OCI-LY7 (cell line): ENCODE data around the gene SERINC3. TPM values are rescaled to one million over a fixed set of nuclear protein-coding genes. Genes with fewer than 3 reads are reported as not detected.
A peak's percentile ranks its signal among the peaks of the same experiment; 100 is the strongest.

Experiments used
- BruUV-seq: library from RNA; stranded (reverse); fragments of 400-500 nt; replicated peaks from 2 replicates; lab custom pipeline; 2021; lab: Mats Ljungman, UMichigan
- CTCF ChIA-PET: fragments of 300-600 bp; sonication (Branson Sonifier 250); formaldehyde crosslinking; loops from one replicate; lab custom pipeline; 2022; ENCODE audit warnings: antibody characterized with exemption; ENCODE audit not compliant: unreplicated experiment; lab: Charles Lee
- POLR2A ChIA-PET: fragments of 300-600 bp; sonication (Branson Sonifier 250); formaldehyde crosslinking; loops from one replicate; lab custom pipeline; 2022; ENCODE audit warnings: antibody characterized with exemption; lab: Charles Lee
- DNase-seq: peaks from one replicate; pipeline ENCODE4 v3.0.0-alpha.2; 2015; ENCODE audit warnings: low spot score
- H2AFZ ChIP-seq: fragments of 200-600 bp; sonication (generic), shearing (Covaris generic); 2 replicates; pipeline ENCODE4 v1.6.1; 2014; ENCODE audit warnings: mild to moderate bottlenecking, antibody characterized with exemption, low read length, moderate library complexity
- H3K27ac ChIP-seq: fragments of 200-600 bp; sonication (generic); 2 replicates; pipeline ENCODE4 v1.5.1; 2014; ENCODE audit warnings: mixed run types, low read depth, mild to moderate bottlenecking, moderate library complexity, low read length, inconsistent platforms; ENCODE audit not compliant: poor library complexity, severe bottlenecking
- H3K36me3 ChIP-seq: fragments of 200-600 bp; sonication (generic); 2 replicates; pipeline ENCODE4 v1.6.1; 2014; ENCODE audit warnings: mild to moderate bottlenecking, antibody characterized with exemption, low read length, moderate library complexity, mixed read lengths; ENCODE audit not compliant: insufficient read depth
- H3K4me1 ChIP-seq: fragments of 200-600 bp; sonication (generic); 2 replicates; pipeline ENCODE4 v1.5.1; 2014; ENCODE audit warnings: mild to moderate bottlenecking, low read length; ENCODE audit not compliant: insufficient read depth, poor library complexity, severe bottlenecking
- H3K4me2 ChIP-seq: fragments of 200-600 bp; sonication (generic); 2 replicates; pipeline ENCODE4 v1.6.1; 2014; ENCODE audit warnings: mild to moderate bottlenecking, low read length
- H3K4me3 ChIP-seq: fragments of 200-600 bp; sonication (generic); 2 replicates; pipeline ENCODE4 v1.5.1; 2014; ENCODE audit warnings: mild to moderate bottlenecking, low read depth, low read length; ENCODE audit not compliant: poor library complexity, severe bottlenecking
- H3K79me2 ChIP-seq: fragments of 200-600 bp; sonication (generic); 2 replicates; pipeline ENCODE4 v1.6.1; 2016; ENCODE audit warnings: low read depth, mild to moderate bottlenecking, low read length, moderate library complexity, mixed read lengths; ENCODE audit not compliant: insufficient read depth
- H3K9me2 ChIP-seq: fragments of 200-600 bp; sonication (generic); 2 replicates; pipeline ENCODE4 v1.6.1; 2016; ENCODE audit warnings: mild to moderate bottlenecking, low read length, mixed read lengths; ENCODE audit not compliant: insufficient read depth
- H3K9me3 ChIP-seq: fragments of 200-600 bp; sonication (generic); 2 replicates; pipeline ENCODE4 v1.6.1; 2014; ENCODE audit warnings: mild to moderate bottlenecking, mixed run types, low read length, mixed read lengths
- H4K20me1 ChIP-seq: fragments of 200-600 bp; sonication (generic); 2 replicates; pipeline ENCODE4 v1.6.1; 2014; ENCODE audit warnings: mild to moderate bottlenecking, antibody characterized with exemption, low read length, moderate library complexity, mixed read lengths; ENCODE audit not compliant: insufficient read depth
- EZH2phosphoT487 ChIP-seq: fragments of 200-600 bp; sonication (generic); IDR thresholded peaks from 2 replicates; pipeline ENCODE4 v1.6.1; 2018; ENCODE audit warnings: low read depth, borderline replicate concordance, mild to moderate bottlenecking, mixed run types, antibody characterized with exemption, low read length, moderate library complexity, mixed read lengths
- intact Hi-C: fragments of 100-400 bp; cut with micrococcal nuclease; formaldehyde crosslinking; loops from one replicate; pipeline ENCODE4 v1.10.0; 2022; ENCODE audit not compliant: unreplicated experiment
- total RNA-seq, 2 experiments: library from RNA; depleted of rRNA in 1 of 2; stranded (reverse); fragments of >200 nt in 1 of 2; shearing (Covaris generic) in 1 of 2; gene quantifications; 2 replicates each; pipeline ENCODE4 v1.2.3, GENCODE V29; 2014 to 2022
- TF ChIP-seq, protein P1 (sequence below): fragments of 200-600 bp; sonication (generic); conservative IDR thresholded peaks from 2 replicates; pipeline ENCODE4 v1.5.1; 2014; ENCODE audit warnings: mild to moderate bottlenecking, antibody characterized with exemption, low read length, moderate library complexity, mixed read lengths

Gene SERINC3
- total RNA-seq, 2 experiments from 2014 or later = 24.4 to 55.4 TPM

DNA sequence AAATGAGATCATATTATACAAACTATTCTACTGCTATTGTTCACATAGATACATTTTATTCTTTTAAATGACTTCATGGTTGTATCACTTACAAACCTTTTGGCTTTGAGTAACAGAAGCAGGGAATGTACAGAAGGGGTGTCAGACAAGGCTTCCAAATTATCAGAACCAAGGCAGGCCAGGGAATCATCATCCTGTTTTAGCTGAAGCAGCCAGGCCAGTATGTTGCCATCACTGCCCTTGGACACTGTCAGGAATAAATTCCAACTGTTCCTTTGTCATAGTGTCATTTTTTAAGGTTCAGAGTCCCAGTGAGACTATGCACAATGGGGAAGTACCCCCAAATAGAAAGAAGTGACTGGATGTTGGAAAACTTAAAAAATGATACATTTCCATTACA lies 37.4 kb upstream of the SERINC3 start:
- no peaks in the 10 kb centered on the region for H3K9me2 ChIP-seq
- H2AFZ ChIP-seq = no peak overlapping the region
- no TSS peak for BruUV-seq
- no peak overlapping the region for H3K27ac ChIP-seq
- ChIA-PET POLR2A (interaction anchor here (1.4 to 2.2 kb wide), 2 partner anchors 10 to 14 kb away, joined by 4 to 6 read pairs; no protein-coding TSS in a partner anchor), CTCF (no interaction called here)
- H3K79me2 ChIP-seq = no peaks in the 10 kb centered on the region
- H4K20me1 ChIP-seq = no peaks in the 10 kb centered on the region
- no peak for DNase-seq
- intact Hi-C loops = no loop called here
- no peak overlapping the region for H3K4me3 ChIP-seq
- peaks cover 10% of the 10 kb centered on the region for H3K4me1 ChIP-seq
- TF ChIP-seq EZH2phosphoT487 = no peak
- TF ChIP-seq, protein P1, sequence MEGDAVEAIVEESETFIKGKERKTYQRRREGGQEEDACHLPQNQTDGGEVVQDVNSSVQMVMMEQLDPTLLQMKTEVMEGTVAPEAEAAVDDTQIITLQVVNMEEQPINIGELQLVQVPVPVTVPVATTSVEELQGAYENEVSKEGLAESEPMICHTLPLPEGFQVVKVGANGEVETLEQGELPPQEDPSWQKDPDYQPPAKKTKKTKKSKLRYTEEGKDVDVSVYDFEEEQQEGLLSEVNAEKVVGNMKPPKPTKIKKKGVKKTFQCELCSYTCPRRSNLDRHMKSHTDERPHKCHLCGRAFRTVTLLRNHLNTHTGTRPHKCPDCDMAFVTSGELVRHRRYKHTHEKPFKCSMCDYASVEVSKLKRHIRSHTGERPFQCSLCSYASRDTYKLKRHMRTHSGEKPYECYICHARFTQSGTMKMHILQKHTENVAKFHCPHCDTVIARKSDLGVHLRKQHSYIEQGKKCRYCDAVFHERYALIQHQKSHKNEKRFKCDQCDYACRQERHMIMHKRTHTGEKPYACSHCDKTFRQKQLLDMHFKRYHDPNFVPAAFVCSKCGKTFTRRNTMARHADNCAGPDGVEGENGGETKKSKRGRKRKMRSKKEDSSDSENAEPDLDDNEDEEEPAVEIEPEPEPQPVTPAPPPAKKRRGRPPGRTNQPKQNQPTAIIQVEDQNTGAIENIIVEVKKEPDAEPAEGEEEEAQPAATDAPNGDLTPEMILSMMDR = no peak
- H3K9me3 ChIP-seq = no peaks in the 10 kb centered on the region
- no peaks in the 10 kb centered on the region for H3K36me3 ChIP-seq
- no peak overlapping the region for H3K4me2 ChIP-seq

DNA sequence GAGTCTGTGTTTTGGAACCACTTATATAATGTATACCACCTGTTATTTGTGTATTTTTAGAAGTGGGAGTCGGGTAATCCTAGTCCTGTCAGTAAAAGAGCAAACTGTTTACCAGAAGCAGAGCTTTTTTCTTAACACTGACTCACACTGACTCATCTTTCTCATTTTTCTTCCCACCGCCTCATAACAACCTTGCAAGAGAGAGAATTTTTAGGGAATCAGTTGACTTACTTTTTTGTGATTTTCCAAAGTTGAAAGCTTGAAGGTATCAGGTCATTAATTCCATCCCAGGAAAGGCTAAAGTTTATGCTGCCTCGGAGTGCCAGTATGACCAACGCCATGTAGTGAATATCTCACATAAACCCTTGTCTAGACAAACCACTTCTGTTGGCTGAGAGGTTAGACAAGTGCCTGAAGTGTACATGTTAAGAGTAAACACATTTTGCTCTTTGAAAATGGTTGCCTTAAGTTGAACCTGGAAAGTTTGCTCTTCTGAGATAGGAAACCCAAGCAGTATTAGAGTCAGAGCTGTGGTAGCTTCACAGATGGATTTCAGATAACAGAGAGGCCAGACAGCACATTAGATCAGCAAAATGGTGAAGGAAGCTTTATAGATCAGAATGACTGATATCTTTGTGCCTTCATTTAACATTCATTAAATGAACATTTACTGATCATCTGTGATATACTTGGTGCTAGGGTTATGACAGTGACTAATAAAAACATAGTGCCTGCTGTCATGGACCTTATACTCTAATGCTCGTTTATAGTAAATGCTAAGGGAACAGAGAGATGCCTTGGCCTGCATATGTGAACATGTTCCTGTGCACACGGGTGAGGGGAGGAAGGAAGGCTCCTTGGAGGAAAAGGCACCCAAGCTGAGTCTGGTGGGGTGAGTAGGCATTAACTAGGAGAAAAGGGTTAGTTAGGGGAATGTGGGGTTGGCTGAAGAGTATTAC lies 31.4 kb upstream of the SERINC3 start:
- H3K79me2 ChIP-seq = no peaks in the 10 kb centered on the region
- BruUV-seq = no TSS peak
- intact Hi-C loops = no loop called here
- H3K4me1 ChIP-seq = peaks cover 16% of the 10 kb centered on the region
- no peaks in the 10 kb centered on the region for H3K9me2 ChIP-seq
- no peaks in the 10 kb centered on the region for H4K20me1 ChIP-seq
- H2AFZ ChIP-seq = peak overlapping the region; percentile 24
- peak overlapping the region; percentile 15; the same call in 1 of the 2 replicates for H3K4me2 ChIP-seq
- no peaks in the 10 kb centered on the region for H3K36me3 ChIP-seq
- H3K4me3 ChIP-seq = no peak overlapping the region
- no peak for DNase-seq
- TF ChIP-seq, protein P1 = no peak
- no peak for TF ChIP-seq EZH2phosphoT487
- POLR2A ChIA-PET = interaction anchor here (1.1 kb wide), 1 partner anchor 11 kb away, joined by 3 read pairs; no protein-coding TSS in a partner anchor
- no peak overlapping the region for H3K27ac ChIP-seq
- no peaks in the 10 kb centered on the region for H3K9me3 ChIP-seq
- CTCF ChIA-PET = no interaction called here

DNA sequence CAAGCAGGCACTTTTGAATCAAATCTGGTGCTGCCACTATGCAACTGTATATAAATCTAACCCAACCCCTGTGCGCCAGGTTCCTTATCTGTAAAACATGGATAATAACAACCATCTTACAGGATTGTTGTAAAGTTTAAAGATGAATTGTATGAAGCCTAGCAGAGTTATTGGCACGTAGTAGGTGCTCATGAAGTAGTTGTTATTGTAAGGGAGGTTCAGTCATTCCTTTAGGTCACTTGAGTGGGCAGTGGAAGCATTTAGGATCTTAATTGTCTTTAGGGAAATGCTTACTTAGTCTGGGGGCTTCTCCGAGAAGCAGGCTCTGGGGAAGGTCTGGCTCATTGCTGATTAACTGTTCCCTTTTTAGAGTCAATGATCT lies 30.7 kb upstream of the SERINC3 start:
- ChIA-PET CTCF (no interaction called here), POLR2A (no interaction called here)
- Histone ChIP-seq H3K79me2 (no peaks in the 10 kb centered on the region), H2AFZ (peak overlapping the region; percentile 24), H4K20me1 (no peaks in the 10 kb centered on the region), H3K4me1 (peaks cover 16% of the 10 kb centered on the region), H3K27ac (no peak overlapping the region), H3K9me3 (no peaks in the 10 kb centered on the region), H3K4me2 (peak overlapping the region; percentile 15; the same call in 1 of the 2 replicates), H3K9me2 (no peaks in the 10 kb centered on the region), H3K36me3 (no peaks in the 10 kb centered on the region), H3K4me3 (no peak overlapping the region)
- intact Hi-C loops = no loop called here
- no TSS peak for BruUV-seq
- no peak for DNase-seq
- TF ChIP-seq EZH2phosphoT487 = no peak
- TF ChIP-seq, protein P1 = no peak
